ENCODE measurements around the gene CLK2.
"Not testable (repeated sequence)": the region's sequence is repeated elsewhere in the genome, so short reads cannot be mapped to it uniquely, and the experiment has no call there.

CLK2 gene

DNA sequence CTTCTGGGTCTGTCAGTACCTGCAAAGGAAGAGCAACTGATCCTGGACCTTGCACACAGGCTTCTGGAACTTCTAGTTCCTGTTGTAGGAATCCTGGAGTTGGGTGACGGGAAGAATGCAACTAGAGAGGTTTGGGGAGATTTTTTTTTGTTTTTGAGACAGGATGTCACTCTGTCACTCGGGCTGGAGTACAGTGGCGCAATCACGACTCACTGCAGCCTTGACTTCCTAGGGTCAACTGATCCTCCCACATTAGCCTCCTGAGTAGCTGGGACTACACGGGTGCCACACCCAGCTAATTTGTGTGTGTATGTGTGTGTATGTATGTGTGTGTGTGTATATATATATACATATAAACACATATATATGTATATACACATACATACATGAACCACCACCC lies 36.9 kb downstream of the CLK2 start:
- DNase-seq: no peak

DNA sequence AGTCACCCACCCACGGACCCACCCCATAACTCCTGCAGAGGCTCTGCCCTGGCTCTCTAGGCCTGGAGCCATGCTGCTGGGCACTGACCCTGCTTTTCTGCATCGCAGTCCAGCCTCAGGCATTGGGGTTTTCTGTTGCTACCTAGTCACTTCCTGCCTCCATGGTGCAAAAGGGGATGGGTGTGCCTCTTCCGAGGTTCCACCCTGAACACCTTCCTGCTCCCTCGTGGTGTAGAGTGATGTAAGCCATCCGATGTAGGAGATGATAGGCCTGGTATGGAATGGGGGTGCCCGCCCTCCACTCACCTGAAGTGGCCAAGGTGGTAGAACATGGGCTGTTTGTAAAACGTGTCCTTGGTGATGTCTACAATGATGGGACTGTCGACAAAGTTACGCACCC lies 37.9 kb downstream of the CLK2 start:
- DNase-seq: not testable (repeated sequence)

DNA sequence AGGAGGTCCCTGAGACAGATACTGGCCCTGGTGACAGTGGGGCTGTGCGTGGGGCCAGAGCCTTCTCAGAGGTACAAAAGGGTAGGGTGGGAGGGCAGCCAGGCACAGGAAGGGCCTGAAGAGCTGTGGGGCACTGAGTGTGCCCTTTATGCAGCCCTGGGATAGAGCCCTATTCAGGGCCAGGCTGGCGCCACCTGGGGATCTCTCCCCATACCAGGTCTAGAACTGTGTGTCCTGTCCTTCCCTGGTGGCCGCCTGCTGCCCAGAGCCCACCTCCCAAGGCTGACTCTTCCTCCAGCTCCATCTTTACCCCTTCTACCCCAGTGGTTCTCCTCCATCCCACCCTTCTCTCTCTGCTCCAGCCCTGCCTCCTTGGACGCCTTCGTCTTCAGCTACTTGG lies 39.8 kb downstream of the CLK2 start:
- not testable (repeated sequence) for DNase-seq

DNA sequence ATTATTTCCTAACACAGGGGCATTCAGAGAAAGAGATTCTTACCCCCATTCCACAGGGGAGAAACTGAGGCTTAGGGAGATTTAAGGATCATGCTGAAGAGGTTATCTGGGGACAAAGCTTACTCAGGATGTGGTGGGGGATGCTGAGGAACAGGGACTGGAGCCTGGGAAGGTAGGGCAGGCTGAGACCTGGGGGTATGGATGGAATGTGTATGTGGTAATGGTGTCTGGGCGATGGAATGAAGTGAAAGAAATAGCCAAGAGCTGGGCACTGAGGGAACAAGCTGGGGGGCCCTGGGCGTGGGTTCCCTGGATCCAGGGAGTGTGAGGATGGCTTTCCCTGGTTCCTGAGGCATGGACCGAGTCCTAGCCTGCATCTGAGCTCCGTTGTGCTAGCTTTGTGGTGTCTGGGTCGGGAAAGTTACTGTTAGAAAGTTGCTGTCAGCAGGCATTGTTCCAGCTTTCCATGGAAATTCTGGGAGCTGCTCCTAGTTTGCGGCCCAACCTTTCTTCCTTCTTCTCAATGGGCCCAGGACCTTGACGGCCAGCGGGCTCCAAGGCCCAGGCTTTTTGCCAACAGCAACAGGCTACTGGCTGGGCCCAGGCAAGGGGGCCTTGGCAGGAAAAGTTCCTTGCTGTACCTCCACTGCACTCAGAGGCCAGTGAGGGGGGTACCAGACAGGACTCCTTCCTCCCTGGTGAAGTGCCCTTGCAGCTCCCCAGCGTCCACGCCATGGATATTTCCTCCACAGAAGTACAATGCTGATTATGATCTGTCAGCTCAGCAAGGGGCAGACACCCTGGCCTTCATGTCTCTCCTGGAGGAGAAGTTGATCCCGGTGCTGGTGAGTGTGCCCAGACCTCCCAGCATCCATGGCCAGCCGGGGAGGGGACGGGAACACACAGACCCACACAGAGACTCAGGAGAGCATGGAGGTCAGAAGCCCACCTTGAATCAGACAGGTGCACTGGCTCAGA lies 41.0 kb downstream of the CLK2 start:
- not testable (repeated sequence) for DNase-seq

GRCh38 chr1:155231302-155231701 lies 42.0 kb downstream of the CLK2 start:
- DNase-seq: not testable (repeated sequence)

GRCh38 chr1:155228096-155228427 lies 45.2 kb downstream of the CLK2 start:
- no peak for DNase-seq

DNA sequence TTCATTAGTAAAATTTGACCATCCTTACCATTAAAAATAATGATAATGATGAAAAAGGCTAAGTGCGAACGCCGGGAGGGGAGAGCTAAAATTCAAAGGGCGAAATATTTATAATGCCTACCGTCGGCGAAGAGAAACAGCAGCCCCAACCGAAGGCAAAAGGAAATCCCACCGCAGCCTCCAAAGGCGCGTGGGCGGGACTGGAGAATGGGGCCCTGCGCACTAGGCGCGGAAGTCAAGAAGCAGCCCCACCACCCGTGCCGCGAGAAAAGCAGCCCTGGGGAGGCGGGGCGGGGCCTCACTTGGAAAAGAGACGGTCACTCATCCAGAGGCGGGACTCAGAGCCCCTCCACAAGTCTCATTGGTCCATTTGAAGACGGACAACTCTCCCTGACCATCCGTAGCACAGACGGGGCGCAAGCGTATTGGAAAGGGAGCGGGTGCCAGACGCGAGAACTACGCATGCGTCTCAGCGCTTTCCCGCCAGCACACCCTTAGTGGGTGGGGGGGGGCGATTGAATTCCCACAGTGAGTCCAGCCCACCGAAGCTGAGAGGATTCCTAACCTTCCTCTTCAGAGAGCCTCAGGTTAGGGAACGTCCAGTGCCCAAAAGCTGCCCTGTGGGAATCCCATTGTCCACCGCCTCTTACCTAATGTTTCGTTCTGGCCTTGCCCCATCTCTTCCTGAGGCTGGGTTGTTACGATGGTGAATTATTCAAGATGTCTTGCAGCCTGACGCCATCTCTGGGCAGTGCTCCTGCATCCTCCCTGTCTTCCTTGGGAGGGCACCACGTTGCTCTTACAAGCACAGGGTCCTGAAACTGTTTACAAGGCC lies 45.8 kb downstream of the CLK2 start:
- peak; percentile 100 for DNase-seq

DNA sequence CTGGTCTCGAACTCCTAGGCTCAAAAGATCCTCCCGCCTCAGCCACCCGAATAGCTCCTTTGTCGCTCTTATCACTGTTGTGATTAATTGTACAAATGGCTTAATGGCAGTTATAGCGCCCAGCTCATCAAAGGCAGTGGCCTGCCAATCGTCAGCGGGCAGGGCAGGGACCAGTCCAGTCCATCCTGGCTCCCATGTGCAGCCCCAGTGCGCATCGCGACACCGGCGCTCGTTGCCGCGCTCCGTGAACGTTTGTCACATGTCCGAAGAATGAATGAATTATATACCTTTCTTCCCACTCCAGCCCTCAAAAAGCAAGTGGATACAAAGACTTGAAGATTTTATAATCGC lies 46.4 kb downstream of the CLK2 start:
- peak; percentile 96 for DNase-seq

- DNase-seq: no peak
Observed at GRCh38 chr1:155226188-155226909, 47.0 kb downstream of the CLK2 start.

DNA sequence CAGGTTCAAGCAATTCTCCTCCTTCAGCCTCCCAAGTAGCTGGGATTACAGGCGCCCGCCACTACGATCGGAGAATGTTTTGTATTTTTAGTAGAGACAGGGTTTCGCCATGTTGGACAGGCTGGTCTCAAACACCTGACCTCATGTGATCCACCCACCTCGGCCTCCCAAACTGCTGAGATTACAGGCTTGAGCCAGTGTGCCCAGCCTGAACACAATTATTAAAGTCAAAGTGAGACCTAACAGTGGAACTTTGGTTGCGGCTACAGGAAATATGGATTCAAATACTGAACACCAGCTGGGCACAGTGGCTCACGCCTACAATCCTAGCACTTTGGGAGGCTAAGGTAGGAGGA lies 47.9 kb downstream of the CLK2 start:
- peak; percentile 60 for DNase-seq

DNA sequence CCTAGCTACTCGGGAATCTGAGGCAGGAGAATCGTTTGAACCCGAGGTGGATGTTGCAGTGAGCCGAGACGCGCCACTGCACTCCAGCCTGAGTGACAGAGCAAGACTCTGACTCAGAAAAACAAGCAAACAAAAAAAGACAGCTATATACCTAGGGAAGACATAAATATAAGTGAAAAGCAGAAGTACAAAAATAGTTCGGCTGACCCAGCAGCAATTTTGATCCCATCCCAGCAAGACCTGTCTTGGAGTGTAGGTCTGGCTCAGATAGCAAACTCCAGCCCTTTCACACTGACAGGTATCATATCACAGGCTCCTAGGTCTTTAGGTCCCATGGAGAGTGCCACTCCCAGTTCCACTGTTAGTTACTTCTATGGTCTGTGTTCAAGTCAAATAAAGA lies 50.3 kb downstream of the CLK2 start:
- DNase-seq: no peak

DNA sequence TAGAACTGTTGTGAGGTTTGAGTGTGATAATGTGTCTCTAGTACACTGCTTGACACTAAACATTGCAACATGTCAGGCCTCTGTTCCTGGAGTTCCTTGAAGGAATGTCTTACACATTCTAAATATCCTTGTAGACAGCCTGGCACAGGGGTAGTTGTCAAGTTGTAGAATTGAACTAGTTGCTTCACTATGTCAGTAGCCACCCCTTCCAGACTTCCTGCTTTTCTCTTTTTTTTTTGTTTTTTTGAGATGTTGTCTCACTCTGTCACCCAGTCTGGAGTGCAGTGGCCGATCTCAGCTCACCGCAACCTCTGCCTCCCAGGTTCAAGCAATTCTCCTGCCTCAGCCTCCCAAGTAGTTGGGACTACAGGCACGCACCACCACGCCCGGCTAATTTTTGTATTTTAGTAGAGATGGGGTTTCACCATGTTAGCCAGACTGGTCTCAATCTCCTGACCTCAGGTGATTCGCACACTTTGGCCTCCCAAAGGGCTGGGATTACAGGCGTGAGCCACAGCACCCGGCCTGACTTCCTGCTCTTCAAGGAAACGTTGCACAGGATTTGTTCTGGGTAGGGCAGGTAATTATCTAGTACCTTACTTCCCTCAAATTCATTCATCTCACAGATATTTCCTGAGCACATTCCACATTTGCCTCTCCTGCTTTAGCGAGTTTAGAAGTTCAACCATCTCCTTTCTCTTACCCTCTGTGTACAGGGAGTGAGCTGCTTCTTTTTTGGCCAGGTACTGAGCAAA lies 52.9 kb downstream of the CLK2 start:
- DNase-seq: not testable (repeated sequence)

DNA sequence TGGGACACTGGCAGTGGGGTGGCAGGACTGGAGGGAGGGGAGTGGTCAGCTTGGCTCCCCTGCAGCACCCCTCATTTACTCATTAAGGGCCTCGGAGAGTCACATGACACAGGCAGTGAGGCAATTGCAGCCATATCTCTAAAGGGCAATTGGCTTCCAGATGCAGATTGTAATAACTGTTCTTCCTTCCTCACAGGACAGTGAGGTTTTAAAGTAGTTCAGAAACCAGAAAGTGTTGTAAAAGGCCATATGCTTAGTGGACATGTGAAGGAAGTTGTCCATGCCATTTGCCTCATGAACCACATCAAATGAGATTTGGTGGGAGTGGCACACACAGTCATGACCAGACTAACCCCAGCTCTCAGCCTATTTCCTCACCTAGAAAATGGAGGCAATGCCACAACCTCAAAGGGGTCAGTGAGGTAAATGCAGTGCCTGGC lies 53.7 kb downstream of the CLK2 start:
- DNase-seq: peak; percentile 64

- DNase-seq: peak; percentile 65
Observed at GRCh38 chr1:155218854-155219591, 54.3 kb downstream of the CLK2 start.

GRCh38 chr1:155214702-155215101 lies 58.6 kb downstream of the CLK2 start:
- DNase-seq: not testable (repeated sequence)

Measured in activated CD8-positive, alpha-beta memory T cell treated with anti-CD3 and anti-CD28 coated beads for 24 hours (primary cell).